HL-60 (cell line): Measurements from ENCODE around the gene HTD2.
"Not testable (repeated sequence)": the region's sequence is repeated elsewhere in the genome, so short reads cannot be mapped to it uniquely, and the experiment has no call there.

Experiments used
- DNase-seq, 2 experiments: peaks; one replicate each; pipeline ENCODE4 v3.0.0-alpha.2; 2010 to 2020; ENCODE audit warnings: low read depth in 1 of 2, low spot score in 1 of 2
- H3K27ac ChIP-seq: fragments of 250-450 bp; sonication (Bioruptor Pico); replicated peaks from 2 replicates; pipeline ENCODE4 v1.5.1; 2020; ENCODE audit warnings: mild to moderate bottlenecking, moderate library complexity
- H3K27me3 ChIP-seq: fragments of 250-450 bp; sonication (Bioruptor Pico); 2 replicates; pipeline ENCODE4 v1.5.1; 2021; ENCODE audit warnings: mild to moderate bottlenecking, moderate library complexity; ENCODE audit not compliant: insufficient read depth, poor library complexity, severe bottlenecking
- H3K4me3 ChIP-seq: replicated peaks from 2 replicates; pipeline ENCODE4 v1.5.1; 2011; ENCODE audit warnings: mild to moderate bottlenecking, control low read depth, low read length; ENCODE audit not compliant: insufficient read depth
- GABPA ChIP-seq: IDR thresholded peaks from 2 replicates; pipeline ENCODE4 v1.6.1; 2012; ENCODE audit warnings: low read depth
- POLR2AphosphoS5 ChIP-seq: IDR thresholded peaks from 2 replicates; pipeline ENCODE4 v1.6.1; 2012; ENCODE audit warnings: low read depth
- SPI1 ChIP-seq: IDR thresholded peaks from 2 replicates; pipeline ENCODE4 v1.6.1; 2012; ENCODE audit warnings: low read depth, mild to moderate bottlenecking, borderline replicate concordance
- TF ChIP-seq, protein P1 (sequence below): IDR thresholded peaks from 2 replicates; pipeline ENCODE4 v1.6.1; 2012; ENCODE audit warnings: low read depth; ENCODE audit not compliant: insufficient replicate concordance
- TF ChIP-seq, protein P2 (sequence below): IDR thresholded peaks from one replicate; pipeline ENCODE4 v1.5.1; 2011; ENCODE audit warnings: low read length, control low read depth, inconsistent platforms; ENCODE audit not compliant: insufficient read depth

Gene HTD2

DNA sequence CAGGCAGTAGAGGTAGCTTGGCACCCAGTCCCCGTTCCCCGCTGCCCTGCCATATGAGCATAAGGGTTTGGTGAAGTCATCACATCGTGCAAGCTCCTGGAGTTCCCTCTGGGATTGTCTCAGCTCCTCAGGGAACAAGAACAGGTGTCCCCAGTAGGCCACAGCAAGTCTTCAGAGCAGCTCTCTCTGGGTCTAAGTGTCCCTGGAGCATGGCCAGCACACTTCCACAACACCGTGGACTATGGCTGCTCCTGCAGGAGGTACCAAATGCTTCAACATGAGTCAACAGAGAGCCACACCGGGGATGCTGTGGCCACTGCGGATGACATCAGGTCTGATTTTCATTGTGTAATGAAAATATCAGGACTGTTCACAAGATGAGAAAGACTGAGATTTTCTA, 45.6 kb upstream of the HTD2 start:
- DNase-seq, result no peak
- H3K27ac ChIP-seq, result no peak overlapping the region
- no peak for TF ChIP-seq POLR2AphosphoS5
- no peak for TF ChIP-seq SPI1
- TF ChIP-seq, protein P1, sequence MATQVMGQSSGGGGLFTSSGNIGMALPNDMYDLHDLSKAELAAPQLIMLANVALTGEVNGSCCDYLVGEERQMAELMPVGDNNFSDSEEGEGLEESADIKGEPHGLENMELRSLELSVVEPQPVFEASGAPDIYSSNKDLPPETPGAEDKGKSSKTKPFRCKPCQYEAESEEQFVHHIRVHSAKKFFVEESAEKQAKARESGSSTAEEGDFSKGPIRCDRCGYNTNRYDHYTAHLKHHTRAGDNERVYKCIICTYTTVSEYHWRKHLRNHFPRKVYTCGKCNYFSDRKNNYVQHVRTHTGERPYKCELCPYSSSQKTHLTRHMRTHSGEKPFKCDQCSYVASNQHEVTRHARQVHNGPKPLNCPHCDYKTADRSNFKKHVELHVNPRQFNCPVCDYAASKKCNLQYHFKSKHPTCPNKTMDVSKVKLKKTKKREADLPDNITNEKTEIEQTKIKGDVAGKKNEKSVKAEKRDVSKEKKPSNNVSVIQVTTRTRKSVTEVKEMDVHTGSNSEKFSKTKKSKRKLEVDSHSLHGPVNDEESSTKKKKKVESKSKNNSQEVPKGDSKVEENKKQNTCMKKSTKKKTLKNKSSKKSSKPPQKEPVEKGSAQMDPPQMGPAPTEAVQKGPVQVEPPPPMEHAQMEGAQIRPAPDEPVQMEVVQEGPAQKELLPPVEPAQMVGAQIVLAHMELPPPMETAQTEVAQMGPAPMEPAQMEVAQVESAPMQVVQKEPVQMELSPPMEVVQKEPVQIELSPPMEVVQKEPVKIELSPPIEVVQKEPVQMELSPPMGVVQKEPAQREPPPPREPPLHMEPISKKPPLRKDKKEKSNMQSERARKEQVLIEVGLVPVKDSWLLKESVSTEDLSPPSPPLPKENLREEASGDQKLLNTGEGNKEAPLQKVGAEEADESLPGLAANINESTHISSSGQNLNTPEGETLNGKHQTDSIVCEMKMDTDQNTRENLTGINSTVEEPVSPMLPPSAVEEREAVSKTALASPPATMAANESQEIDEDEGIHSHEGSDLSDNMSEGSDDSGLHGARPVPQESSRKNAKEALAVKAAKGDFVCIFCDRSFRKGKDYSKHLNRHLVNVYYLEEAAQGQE, result no peak
- TF ChIP-seq GABPA, result no peak
- TF ChIP-seq, protein P2, sequence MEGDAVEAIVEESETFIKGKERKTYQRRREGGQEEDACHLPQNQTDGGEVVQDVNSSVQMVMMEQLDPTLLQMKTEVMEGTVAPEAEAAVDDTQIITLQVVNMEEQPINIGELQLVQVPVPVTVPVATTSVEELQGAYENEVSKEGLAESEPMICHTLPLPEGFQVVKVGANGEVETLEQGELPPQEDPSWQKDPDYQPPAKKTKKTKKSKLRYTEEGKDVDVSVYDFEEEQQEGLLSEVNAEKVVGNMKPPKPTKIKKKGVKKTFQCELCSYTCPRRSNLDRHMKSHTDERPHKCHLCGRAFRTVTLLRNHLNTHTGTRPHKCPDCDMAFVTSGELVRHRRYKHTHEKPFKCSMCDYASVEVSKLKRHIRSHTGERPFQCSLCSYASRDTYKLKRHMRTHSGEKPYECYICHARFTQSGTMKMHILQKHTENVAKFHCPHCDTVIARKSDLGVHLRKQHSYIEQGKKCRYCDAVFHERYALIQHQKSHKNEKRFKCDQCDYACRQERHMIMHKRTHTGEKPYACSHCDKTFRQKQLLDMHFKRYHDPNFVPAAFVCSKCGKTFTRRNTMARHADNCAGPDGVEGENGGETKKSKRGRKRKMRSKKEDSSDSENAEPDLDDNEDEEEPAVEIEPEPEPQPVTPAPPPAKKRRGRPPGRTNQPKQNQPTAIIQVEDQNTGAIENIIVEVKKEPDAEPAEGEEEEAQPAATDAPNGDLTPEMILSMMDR, result no peak
- H3K27me3 ChIP-seq, result no peaks in the 10 kb centered on the region
- no peak overlapping the region for H3K4me3 ChIP-seq

DNA sequence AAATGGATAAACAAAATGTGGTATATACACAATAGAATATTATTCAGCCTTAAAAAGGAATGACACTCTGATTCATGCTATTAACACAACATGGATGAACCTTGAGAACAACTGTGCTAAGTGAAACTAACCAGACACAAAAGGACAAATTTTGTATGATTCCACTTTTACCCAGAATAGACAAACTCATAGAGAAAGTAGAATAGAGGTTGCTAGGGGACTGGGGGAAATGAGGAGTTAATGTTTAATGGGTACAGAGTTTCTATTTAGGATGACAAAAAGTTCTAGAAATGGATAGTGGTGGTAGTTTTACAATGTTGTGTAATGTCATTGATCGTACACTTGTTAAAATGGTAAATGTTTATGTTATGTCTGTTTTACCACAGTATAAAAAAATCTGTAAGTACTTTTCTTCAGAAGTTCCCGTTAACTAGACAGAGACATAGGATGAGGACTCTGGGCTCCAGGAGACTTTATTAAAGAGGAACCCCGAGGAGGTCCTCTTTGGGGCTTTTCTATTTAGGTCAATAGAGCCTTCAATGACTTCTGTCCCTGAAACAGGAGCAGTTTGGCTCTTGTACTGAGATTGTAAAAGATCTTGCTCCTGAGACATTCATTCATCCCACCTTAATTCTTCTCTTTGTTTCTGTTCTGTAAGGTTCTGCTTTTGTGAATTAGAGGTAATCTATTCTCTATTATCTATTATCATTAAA, 44.2 kb upstream of the HTD2 start:
- TF ChIP-seq SPI1 (no peak), GABPA (no peak), POLR2AphosphoS5 (no peak)
- TF ChIP-seq, protein P2, result no peak
- TF ChIP-seq, protein P1, result no peak
- DNase-seq, result no peak
- H3K4me3 ChIP-seq, result no peak overlapping the region
- no peaks in the 10 kb centered on the region for H3K27me3 ChIP-seq
- no peak overlapping the region for H3K27ac ChIP-seq

DNA sequence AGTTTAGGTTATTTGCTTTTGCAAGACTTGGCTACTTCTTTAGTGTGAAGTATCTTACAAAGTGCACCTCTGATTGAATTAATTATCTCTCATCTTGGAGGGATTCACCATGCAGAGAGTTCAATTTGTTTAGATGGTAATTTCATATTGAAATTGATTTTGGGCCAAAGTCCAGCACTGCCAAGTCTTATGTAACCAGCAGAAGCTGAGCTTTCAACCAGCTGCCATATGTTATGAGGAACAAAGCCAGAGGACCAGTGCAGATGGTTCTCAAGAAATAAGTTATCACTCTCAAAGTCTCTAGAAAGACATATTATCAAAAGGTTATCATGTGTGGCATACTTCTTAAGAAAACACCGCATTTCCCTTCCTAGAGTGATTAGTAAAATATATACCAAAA, 39.7 kb upstream of the HTD2 start:
- DNase-seq, result no peak
- no peak overlapping the region for H3K4me3 ChIP-seq
- H3K27ac ChIP-seq, result no peak overlapping the region
- no peaks in the 10 kb centered on the region for H3K27me3 ChIP-seq
- TF ChIP-seq, protein P1, result no peak
- TF ChIP-seq POLR2AphosphoS5, result no peak
- TF ChIP-seq, protein P2, result no peak
- TF ChIP-seq GABPA, result no peak
- no peak for TF ChIP-seq SPI1

DNA sequence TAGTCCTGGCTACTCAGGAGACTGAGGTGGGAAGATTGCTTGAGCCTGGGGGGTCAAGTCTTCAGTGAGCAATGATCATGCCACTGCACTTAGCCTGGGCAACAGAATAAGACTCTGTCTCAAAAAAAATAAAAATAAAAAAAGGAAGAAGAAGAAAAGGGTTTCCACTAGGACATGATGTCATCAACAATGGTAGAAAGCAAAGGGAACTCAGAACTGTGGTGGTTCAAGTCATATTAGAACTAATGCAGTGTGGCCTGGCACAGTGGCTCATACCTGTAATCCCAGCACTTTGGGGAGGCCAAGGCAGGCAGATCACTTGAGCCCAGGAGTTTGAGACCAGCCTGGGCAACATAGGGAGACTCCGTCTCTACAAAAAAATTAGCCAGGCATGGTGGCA, 38.8 kb upstream of the HTD2 start:
- H3K4me3 ChIP-seq, DNase-seq, H3K27me3 ChIP-seq, H3K27ac ChIP-seq: not testable (repeated sequence)
